Measurements from ENCODE around the gene AADAC. TPM values are rescaled to one million over a fixed set of nuclear protein-coding genes. Genes with fewer than 3 reads are reported as not detected.
"Not testable (repeated sequence)": the region's sequence is repeated elsewhere in the genome, so short reads cannot be mapped to it uniquely, and the experiment has no call there.

The AADAC gene
- total RNA-seq, 4 donors from 2014 or later: not detected

DNA sequence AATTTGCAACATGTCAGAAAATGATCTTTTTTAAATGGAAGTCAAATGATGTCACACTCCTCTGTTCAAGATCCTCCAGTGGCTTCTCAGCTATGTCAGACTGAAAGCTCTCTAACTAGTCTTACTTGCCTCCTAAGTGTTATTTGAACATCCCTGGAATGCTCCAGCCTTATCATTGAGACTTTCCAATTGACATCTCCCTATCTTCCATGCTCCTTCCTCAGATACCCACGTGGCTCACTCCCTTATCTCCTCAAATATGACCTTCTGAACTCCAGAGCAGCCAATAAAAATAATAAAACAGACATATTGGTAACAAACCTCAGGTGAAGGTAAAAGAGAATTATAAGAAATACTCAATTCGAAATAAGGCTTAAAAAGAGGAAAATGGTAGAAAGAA, 25.5 kb upstream of the AADAC start:
- H3K27ac ChIP-seq (replicated peaks in 1 of 4): no peak overlapping the region
- no peaks in the 10 kb centered on the region for H3K27me3 ChIP-seq
- intact Hi-C loops (cut with DNase I): no loop called here
- TF ChIP-seq POLR2AphosphoS5 (IDR thresholded peaks at IDR 0.05) (no peak), EP300 (IDR thresholded peaks at IDR 0.05) (no peak), POLR2A (IDR thresholded peaks at IDR 0.05; ENCODE audit: low read depth) (no peak)
- TF ChIP-seq, protein P1, sequence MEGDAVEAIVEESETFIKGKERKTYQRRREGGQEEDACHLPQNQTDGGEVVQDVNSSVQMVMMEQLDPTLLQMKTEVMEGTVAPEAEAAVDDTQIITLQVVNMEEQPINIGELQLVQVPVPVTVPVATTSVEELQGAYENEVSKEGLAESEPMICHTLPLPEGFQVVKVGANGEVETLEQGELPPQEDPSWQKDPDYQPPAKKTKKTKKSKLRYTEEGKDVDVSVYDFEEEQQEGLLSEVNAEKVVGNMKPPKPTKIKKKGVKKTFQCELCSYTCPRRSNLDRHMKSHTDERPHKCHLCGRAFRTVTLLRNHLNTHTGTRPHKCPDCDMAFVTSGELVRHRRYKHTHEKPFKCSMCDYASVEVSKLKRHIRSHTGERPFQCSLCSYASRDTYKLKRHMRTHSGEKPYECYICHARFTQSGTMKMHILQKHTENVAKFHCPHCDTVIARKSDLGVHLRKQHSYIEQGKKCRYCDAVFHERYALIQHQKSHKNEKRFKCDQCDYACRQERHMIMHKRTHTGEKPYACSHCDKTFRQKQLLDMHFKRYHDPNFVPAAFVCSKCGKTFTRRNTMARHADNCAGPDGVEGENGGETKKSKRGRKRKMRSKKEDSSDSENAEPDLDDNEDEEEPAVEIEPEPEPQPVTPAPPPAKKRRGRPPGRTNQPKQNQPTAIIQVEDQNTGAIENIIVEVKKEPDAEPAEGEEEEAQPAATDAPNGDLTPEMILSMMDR (IDR thresholded peaks at IDR 0.05): no peak
- no peaks in the 10 kb centered on the region for H3K36me3 ChIP-seq
- H3K4me1 ChIP-seq: no peaks in the 10 kb centered on the region
- no peaks in the 10 kb centered on the region for H3K9me3 ChIP-seq
- DNase-seq (ENCODE audit: extremely low spot score): no peak
- WGBS: 73% methylated on average over 2 of the region's 2 CpGs
- H3K4me3 ChIP-seq: no peak overlapping the region

DNA sequence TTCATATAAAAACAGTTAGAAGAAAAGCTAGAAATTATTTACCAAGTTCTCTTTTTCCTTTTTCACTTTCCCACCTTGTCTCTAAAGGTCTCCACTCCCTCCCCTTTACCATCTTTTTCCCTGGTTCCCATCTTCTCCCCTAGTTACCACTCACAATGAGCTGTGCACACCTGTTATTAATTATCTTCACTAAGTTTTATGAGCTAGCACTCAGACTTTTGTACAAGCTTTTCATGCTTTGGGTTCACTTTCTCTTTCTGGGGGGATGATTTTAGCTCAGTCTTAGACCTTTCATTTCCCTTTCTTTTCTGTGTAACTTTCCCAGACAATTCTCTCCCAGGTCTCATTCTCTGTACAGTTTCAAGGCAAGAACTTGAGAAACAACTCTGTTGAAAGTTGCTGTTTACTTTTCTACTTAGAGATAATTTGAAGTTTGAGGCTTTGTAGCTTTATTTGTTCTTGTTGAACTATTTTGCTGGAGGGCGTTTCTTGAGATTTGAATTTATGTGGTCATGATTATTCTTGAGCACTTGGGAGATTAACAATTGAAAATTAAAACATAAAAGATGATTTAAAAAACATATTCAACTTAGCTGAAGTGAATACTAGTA, 24.0 kb upstream of the AADAC start:
- no peaks in the 10 kb centered on the region for H3K4me1 ChIP-seq
- H3K36me3 ChIP-seq: no peaks in the 10 kb centered on the region
- no peak overlapping the region for H3K27ac ChIP-seq (replicated peaks in 1 of 4)
- no peaks in the 10 kb centered on the region for H3K9me3 ChIP-seq
- WGBS: 82% methylated on average over 1 of the region's 1 CpG
- no peak overlapping the region for H3K4me3 ChIP-seq
- H3K27me3 ChIP-seq: no peaks in the 10 kb centered on the region
- TF ChIP-seq EP300 (IDR thresholded peaks at IDR 0.05): no peak
- TF ChIP-seq POLR2A (IDR thresholded peaks at IDR 0.05; ENCODE audit: low read depth): no peak
- TF ChIP-seq, protein P1 (IDR thresholded peaks at IDR 0.05): no peak
- TF ChIP-seq POLR2AphosphoS5 (IDR thresholded peaks at IDR 0.05): no peak
- DNase-seq (ENCODE audit: extremely low spot score): no peak
- intact Hi-C loops (cut with DNase I): no loop called here

DNA sequence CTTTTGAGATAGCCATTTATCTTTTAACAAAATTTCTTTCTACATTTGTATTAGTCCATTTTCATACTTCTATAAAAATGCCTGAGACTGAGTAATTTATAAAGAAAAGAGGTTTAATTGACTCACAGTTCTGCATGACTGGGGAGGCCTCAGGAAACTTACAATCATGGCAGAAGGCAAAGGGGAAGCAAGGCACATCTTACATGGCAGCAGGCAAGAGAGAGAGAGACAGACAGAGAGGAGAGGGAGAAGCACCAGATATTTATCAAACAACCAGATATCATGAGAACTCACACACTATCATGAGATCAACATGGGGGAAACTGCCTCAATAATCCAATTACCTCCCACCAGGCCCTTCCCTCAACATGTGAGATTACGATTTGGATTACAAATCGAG, 23.2 kb upstream of the AADAC start:
- H3K4me3 ChIP-seq; H3K27ac ChIP-seq (replicated peaks in 1 of 4); intact Hi-C loops (cut with DNase I); DNase-seq (ENCODE audit: extremely low spot score); H3K36me3 ChIP-seq; H3K9me3 ChIP-seq; H3K4me1 ChIP-seq; H3K27me3 ChIP-seq: not testable (repeated sequence)
- 100% methylated on average over 2 of the region's 2 CpGs for WGBS

DNA sequence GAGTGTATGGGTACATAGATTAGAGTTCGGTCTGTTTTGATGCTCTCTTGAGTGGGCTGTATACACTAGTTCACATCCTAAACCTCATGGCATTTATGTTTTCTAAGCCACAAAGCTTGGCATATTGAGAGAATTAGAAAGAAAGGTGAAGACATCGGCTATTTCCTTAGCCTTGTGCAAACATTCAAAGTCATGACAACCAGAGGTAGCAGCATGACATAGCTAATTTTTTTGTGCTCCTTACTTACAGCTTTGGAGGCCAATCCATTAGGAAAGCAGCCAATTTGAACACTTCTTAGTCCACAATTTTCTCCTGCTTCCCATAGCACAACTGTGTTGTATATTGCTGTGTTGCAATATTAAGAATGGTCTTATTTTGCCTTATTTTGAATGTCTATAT, 21.5 kb upstream of the AADAC start:
- Histone ChIP-seq H3K9me3 (no peaks in the 10 kb centered on the region), H3K27me3 (no peaks in the 10 kb centered on the region), H3K4me3 (no peak overlapping the region), H3K27ac (replicated peaks in 1 of 4) (no peak overlapping the region), H3K4me1 (no peaks in the 10 kb centered on the region), H3K36me3 (no peaks in the 10 kb centered on the region)
- intact Hi-C loops (cut with DNase I): no loop called here
- TF ChIP-seq POLR2A (IDR thresholded peaks at IDR 0.05; ENCODE audit: low read depth): no peak
- TF ChIP-seq, protein P1 (IDR thresholded peaks at IDR 0.05): no peak
- no peak for TF ChIP-seq POLR2AphosphoS5 (IDR thresholded peaks at IDR 0.05)
- no peak for TF ChIP-seq EP300 (IDR thresholded peaks at IDR 0.05)
- 89% methylated on average over 2 of the region's 2 CpGs for WGBS
- DNase-seq (ENCODE audit: extremely low spot score): no peak

DNA sequence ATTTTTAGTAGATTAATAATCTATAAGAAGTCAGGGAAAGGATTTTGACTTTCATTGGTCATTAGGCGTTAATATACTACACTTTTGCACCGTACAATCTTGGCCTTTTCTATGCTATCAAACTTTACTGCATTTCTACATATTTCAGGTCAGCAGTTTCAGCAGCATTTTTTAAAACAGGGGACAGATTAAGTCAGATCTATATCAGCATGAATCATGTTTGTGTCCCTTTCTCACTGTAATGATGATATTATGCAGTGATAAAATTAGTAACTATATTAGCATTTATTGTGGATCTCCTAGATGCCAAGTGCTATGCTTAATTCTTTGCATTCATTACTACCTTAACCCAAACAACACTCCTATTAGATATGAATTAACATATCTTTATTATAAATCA, 20.3 kb upstream of the AADAC start:
- TF ChIP-seq, protein P1 (IDR thresholded peaks at IDR 0.05): no peak
- TF ChIP-seq POLR2A (IDR thresholded peaks at IDR 0.05; ENCODE audit: low read depth): no peak
- no peak for TF ChIP-seq POLR2AphosphoS5 (IDR thresholded peaks at IDR 0.05)
- TF ChIP-seq EP300 (IDR thresholded peaks at IDR 0.05): no peak
- DNase-seq (ENCODE audit: extremely low spot score): no peak
- H3K36me3 ChIP-seq: no peaks in the 10 kb centered on the region
- intact Hi-C loops (cut with DNase I): no loop called here
- no peaks in the 10 kb centered on the region for H3K27me3 ChIP-seq
- WGBS: 68% methylated on average over 2 of the region's 2 CpGs
- no peaks in the 10 kb centered on the region for H3K9me3 ChIP-seq
- no peak overlapping the region for H3K4me3 ChIP-seq
- no peaks in the 10 kb centered on the region for H3K4me1 ChIP-seq
- H3K27ac ChIP-seq (replicated peaks in 1 of 4): no peak overlapping the region
